ENCODE results near the gene MYO1F. TPM values are rescaled to one million over a fixed set of nuclear protein-coding genes. Genes with fewer than 3 reads are reported as not detected.

The MYO1F gene
- total RNA-seq, 2 donors from 2014 or later: 6.1 to 9.4 TPM

GRCh38 chr19:8612807-8613171 is 35.5 kb upstream of the MYO1F start:
- Histone ChIP-seq H3K27ac (no peak overlapping the region), H3K9me3 (no peaks in the 10 kb centered on the region), H3K27me3 (replicated peaks; ENCODE audit: insufficient read depth) (no peaks in the 10 kb centered on the region), H3K36me3 (no peaks in the 10 kb centered on the region), H3K4me3 (no peak overlapping the region), H3K4me1 (replicated peaks) (peaks cover 2% of the 10 kb centered on the region)
- 46% methylated on average over 5 of the region's 5 CpGs for WGBS
- TF ChIP-seq POLR2AphosphoS5 (IDR thresholded peaks at IDR 0.05) (no peak), POLR2A (IDR thresholded peaks at IDR 0.05) (no peak), CTCF (IDR thresholded peaks at IDR 0.05) (no peak)
- intact Hi-C loops (cut with DNase I): no loop called here
- DNase-seq (ENCODE audit: low spot score): no peak

- Histone ChIP-seq H3K4me1 (replicated peaks) (peaks cover 2% of the 10 kb centered on the region), H3K27ac (no peak overlapping the region), H3K27me3 (replicated peaks; ENCODE audit: insufficient read depth) (no peaks in the 10 kb centered on the region), H3K36me3 (no peaks in the 10 kb centered on the region), H3K4me3 (no peak overlapping the region), H3K9me3 (no peaks in the 10 kb centered on the region)
- intact Hi-C loops (cut with DNase I): no loop called here
- 36% methylated on average over 11 of the region's 12 CpGs for WGBS
- no peak for DNase-seq (ENCODE audit: low spot score)
- no peak for TF ChIP-seq POLR2A (IDR thresholded peaks at IDR 0.05)
- no peak for TF ChIP-seq POLR2AphosphoS5 (IDR thresholded peaks at IDR 0.05)
- TF ChIP-seq CTCF (IDR thresholded peaks at IDR 0.05): no peak
Measured at GRCh38 chr19:8611877-8612806, 34.9 kb upstream of the MYO1F start.

GRCh38 chr19:8611391-8611876 is 34.2 kb upstream of the MYO1F start:
- TF ChIP-seq CTCF (IDR thresholded peaks at IDR 0.05) (no peak), POLR2AphosphoS5 (IDR thresholded peaks at IDR 0.05) (no peak), POLR2A (IDR thresholded peaks at IDR 0.05) (no peak)
- H3K27ac ChIP-seq: no peak overlapping the region
- no peak for DNase-seq (ENCODE audit: low spot score)
- intact Hi-C loops (cut with DNase I): no loop called here
- H3K36me3 ChIP-seq: no peaks in the 10 kb centered on the region
- 31% methylated on average over 18 of the region's 18 CpGs for WGBS
- peaks cover 2% of the 10 kb centered on the region for H3K4me1 ChIP-seq (replicated peaks)
- H3K4me3 ChIP-seq: no peak overlapping the region
- H3K9me3 ChIP-seq: no peaks in the 10 kb centered on the region
- H3K27me3 ChIP-seq (replicated peaks; ENCODE audit: insufficient read depth): no peaks in the 10 kb centered on the region

- WGBS: 0% methylated on average over 3 of the region's 9 CpGs
Measured at GRCh38 chr19:8610936-8611300, 33.7 kb upstream of the MYO1F start.

GRCh38 chr19:8610041-8610935 is 33.0 kb upstream of the MYO1F start, which contains the start of gene ADAMTS10:
Gene ADAMTS10, minus strand, starts transcription at chr19:8610715. Its CDS starts 5,005 bp downstream, at chr19:8605710.
- H3K27me3 ChIP-seq (replicated peaks; ENCODE audit: insufficient read depth): no peaks in the 10 kb centered on the region
- peak within 1 kb of the TSS; percentile 43 to 44 for H3K4me3 ChIP-seq
- H3K4me1 ChIP-seq (replicated peaks): peaks cover 2% of the 10 kb centered on the region
- peak within 1 kb of the TSS; percentile 64 to 66 for H3K27ac ChIP-seq
- TF ChIP-seq CTCF (IDR thresholded peaks at IDR 0.05): no peak
- no peak for TF ChIP-seq POLR2AphosphoS5 (IDR thresholded peaks at IDR 0.05)
- no peak for TF ChIP-seq POLR2A (IDR thresholded peaks at IDR 0.05)
- intact Hi-C loops (cut with DNase I): no loop called here
- no peaks in the 10 kb centered on the region for H3K9me3 ChIP-seq
- H3K36me3 ChIP-seq: no peaks in the 10 kb centered on the region
- WGBS: 1% methylated on average over 18 of the region's 74 CpGs
- no peak for DNase-seq (ENCODE audit: low spot score)

More at GRCh38 chr19:8610936-8611300, 33.7 kb upstream of the MYO1F start:
- Histone ChIP-seq H3K9me3 (no peaks in the 10 kb centered on the region), H3K4me3 (peak overlapping the region; percentile 43 to 44), H3K27ac (peak overlapping the region; percentile 22 to 66), H3K27me3 (replicated peaks; ENCODE audit: insufficient read depth) (no peaks in the 10 kb centered on the region), H3K36me3 (no peaks in the 10 kb centered on the region), H3K4me1 (replicated peaks) (peaks cover 2% of the 10 kb centered on the region)
- TF ChIP-seq POLR2A (IDR thresholded peaks at IDR 0.05): no peak
- no peak for TF ChIP-seq POLR2AphosphoS5 (IDR thresholded peaks at IDR 0.05)
- intact Hi-C loops (cut with DNase I): no loop called here
- DNase-seq (ENCODE audit: low spot score): no peak
